ENCODE results near the gene ADAT3.

GRCh38 chr19:1893791-1894190 is 11.4 kb upstream of the ADAT3 start:
- no peak for TF ChIP-seq RAD21 (IDR thresholded peaks at IDR 0.05; ENCODE audit: low read length)
- TF ChIP-seq GABPA (IDR thresholded peaks at IDR 0.05; ENCODE audit: low read depth) = no peak
- TF ChIP-seq CTCF (IDR thresholded peaks at IDR 0.05) = no peak
- TF ChIP-seq POLR2AphosphoS5 (IDR thresholded peaks at IDR 0.05; ENCODE audit: low read depth, low read length) = no peak
- TF ChIP-seq EZH2phosphoT487 (IDR thresholded peaks at IDR 0.05; ENCODE audit: borderline replicate concordance, low read depth) = no peak
- no peak for TF ChIP-seq RCOR1 (IDR thresholded peaks at IDR 0.05; ENCODE audit: low read length)
- TF ChIP-seq TAF1 (IDR thresholded peaks at IDR 0.05; ENCODE audit: borderline replicate concordance, low read depth, low read length) = no peak
- TF ChIP-seq MEF2A (IDR thresholded peaks at IDR 0.05; ENCODE audit: borderline replicate concordance, low read depth) = no peak
- TF ChIP-seq, protein P1, sequence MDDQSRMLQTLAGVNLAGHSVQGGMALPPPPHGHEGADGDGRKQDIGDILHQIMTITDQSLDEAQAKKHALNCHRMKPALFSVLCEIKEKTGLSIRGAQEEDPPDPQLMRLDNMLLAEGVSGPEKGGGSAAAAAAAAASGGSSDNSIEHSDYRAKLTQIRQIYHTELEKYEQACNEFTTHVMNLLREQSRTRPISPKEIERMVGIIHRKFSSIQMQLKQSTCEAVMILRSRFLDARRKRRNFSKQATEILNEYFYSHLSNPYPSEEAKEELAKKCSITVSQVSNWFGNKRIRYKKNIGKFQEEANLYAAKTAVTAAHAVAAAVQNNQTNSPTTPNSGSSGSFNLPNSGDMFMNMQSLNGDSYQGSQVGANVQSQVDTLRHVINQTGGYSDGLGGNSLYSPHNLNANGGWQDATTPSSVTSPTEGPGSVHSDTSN (IDR thresholded peaks at IDR 0.05) = no peak
- no peak for TF ChIP-seq NFIC (IDR thresholded peaks at IDR 0.05; ENCODE audit: borderline replicate concordance)
- no peak for TF ChIP-seq REST (IDR thresholded peaks at IDR 0.05; ENCODE audit: low read depth, low read length)
- TF ChIP-seq JUND (IDR thresholded peaks at IDR 0.05) = no peak
